Vagina (tissue), 2 donors: Measurements from ENCODE around the gene CBLB.

Source experiments
- CTCF ChIP-seq, 3 experiments: fragments of 450-650 bp in 2 of 3; fragments of 200-600 bp in 1 of 3; sonication (generic) in 1 of 3; IDR thresholded peaks; one replicate each; pipeline ENCODE4 v1.5.1; 2017 to 2019; ENCODE audit warnings: antibody characterized with exemption in 3 of 3, mild to moderate bottlenecking in 2 of 3, moderate library complexity in 2 of 3
- POLR2A ChIP-seq, 2 donors: fragments of 450-650 bp; IDR thresholded peaks; one replicate each; pipeline ENCODE4 v1.6.1; 2017; ENCODE audit warnings: antibody characterized with exemption in 2 of 2, mild to moderate bottlenecking in 2 of 2, moderate library complexity in 2 of 2
- POLR2AphosphoS5 ChIP-seq, 2 donors: sonication (generic); formaldehyde crosslinking; IDR thresholded peaks; one replicate each; pipeline ENCODE4 v1.9.0; 2017; ENCODE audit warnings: antibody characterized with exemption in 2 of 2, mild to moderate bottlenecking in 2 of 2, low read depth in 1 of 2; ENCODE audit not compliant: insufficient read depth in 1 of 2

- TF ChIP-seq POLR2A (IDR thresholded peaks at IDR 0.05): no peak
- TF ChIP-seq CTCF (IDR thresholded peaks at IDR 0.05): no peak
- no peak for TF ChIP-seq POLR2AphosphoS5 (IDR thresholded peaks at IDR 0.05; ENCODE audit: insufficient read depth in 1 of 2, low read depth in 1 of 2)
Observed at GRCh38 chr3:105856605-105857004, 12.2 kb downstream of the CBLB start.
